ENCODE data around the gene NSUN3. TPM values are rescaled to one million over a fixed set of nuclear protein-coding genes. Genes with fewer than 3 reads are reported as not detected.
"Not testable (repeated sequence)": the region's sequence is repeated elsewhere in the genome, so short reads cannot be mapped to it uniquely, and the experiment has no call there.

NSUN3 gene
- total RNA-seq, 1 experiment from 2014 or later = 13.5 TPM

DNA sequence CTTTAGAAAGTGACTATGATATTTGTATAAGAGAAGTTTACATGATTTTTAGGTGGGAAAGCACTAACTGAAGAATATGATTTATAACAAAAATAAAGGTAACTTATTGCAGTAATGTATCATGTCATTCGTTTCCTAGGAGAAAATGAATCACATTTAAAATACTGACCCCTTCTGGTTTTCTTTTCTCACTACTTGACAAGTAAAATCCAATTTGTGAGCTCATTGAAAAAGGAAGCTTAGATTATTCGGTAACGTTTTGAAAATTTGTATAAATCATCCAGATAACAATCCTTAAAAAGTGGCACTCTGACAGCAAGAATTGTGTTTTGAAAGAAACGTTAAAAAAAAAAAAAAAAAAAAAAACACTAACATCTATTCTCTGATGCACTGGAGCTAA is 39.0 kb downstream of the NSUN3 start:
- in situ Hi-C loops (cut with HindIII; ENCODE audit: low pct_unique_long_range_greater_than_20kb, low sequenced_read_pairs) = no loop called here
- DNase-seq (ENCODE audit: low read depth, low spot score) = peak; percentile 51

DNA sequence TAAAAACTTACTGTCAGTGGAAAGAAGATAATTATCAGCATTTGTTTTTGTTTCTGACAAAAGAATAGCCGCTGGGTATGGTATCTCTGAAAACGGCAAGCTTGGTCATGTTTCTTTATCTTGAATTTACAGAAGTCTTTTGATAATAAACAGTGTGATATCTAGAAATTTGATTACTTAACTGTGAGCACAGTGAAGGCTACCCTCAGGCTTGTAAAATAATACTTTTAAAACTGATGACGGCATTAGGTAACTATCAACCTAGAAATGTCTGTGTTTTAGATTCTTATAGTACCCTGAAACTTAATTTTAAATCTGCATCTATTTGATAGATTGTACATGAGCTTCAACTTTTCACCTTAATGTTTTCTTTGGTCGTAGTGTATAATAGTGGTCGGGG is 43.4 kb downstream of the NSUN3 start:
- in situ Hi-C loops (cut with HindIII; ENCODE audit: low pct_unique_long_range_greater_than_20kb, low sequenced_read_pairs) = no loop called here
- DNase-seq (ENCODE audit: low read depth, low spot score) = no peak

DNA sequence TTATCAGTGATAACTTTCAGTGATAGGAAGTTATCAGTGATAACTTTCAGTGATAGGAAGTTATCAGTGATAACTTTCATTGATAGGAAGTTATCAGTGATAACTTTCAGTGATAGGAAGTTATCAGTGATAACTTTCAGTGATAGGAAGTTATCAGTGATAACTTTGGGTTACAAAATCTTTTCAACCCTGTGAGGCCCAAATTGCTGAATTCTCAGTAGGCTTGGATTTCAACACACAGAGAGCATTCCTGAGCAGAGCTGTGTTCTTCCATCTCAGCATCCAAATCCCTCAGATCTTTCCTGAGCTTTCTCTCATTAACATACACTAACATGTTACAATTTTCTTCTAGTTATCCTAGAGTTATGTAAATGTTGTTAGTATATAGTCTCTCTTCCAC is 47.4 kb downstream of the NSUN3 start:
- DNase-seq (ENCODE audit: low read depth, low spot score); in situ Hi-C loops (cut with HindIII; ENCODE audit: low pct_unique_long_range_greater_than_20kb, low sequenced_read_pairs): not testable (repeated sequence)

DNA sequence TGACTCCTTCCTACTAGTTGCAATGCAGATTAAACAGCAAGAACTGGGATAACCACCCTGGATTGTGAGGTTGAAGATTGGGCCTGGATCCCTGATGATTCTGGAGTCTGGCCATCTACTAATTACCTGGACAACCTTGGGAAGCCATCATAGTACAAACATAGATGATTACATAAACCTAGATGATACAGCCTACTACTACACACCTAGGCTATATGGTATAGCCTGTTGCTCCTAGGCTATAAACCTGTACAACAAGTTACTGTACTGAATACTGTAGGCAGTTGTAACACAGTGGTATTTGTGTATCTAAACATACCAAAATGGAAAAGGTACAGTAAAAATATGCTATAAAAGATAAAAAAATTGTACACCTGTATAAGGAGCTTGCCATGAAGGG is 48.0 kb downstream of the NSUN3 start:
- DNase-seq (ENCODE audit: low read depth, low spot score) = no peak

DNA sequence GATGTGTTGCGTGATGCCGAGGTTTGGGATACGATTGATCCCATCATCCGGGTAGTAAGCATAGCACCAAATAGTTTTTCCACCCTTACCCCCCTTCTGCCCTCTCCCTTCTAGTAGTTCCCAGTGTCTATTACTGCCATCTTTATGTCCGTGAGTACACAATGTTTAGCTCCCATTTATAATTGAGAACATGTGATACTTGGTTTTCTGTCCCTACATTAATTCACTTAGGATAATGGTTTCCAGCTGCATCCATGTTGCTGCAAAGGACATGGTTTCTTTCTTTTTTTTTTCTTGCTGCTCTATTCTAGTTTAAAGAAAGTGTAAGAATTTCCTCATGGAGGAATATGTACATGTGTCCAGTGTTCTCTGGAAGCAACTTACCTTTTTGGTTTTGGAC is 51.8 kb downstream of the NSUN3 start:
- in situ Hi-C loops (cut with HindIII; ENCODE audit: low pct_unique_long_range_greater_than_20kb, low sequenced_read_pairs) = no loop called here
- DNase-seq (ENCODE audit: low read depth, low spot score) = no peak

More for the DNA sequence above, 48.0 kb downstream of the NSUN3 start:
- in situ Hi-C loops (cut with HindIII; ENCODE audit: low pct_unique_long_range_greater_than_20kb, low sequenced_read_pairs) = no loop called here

DNA sequence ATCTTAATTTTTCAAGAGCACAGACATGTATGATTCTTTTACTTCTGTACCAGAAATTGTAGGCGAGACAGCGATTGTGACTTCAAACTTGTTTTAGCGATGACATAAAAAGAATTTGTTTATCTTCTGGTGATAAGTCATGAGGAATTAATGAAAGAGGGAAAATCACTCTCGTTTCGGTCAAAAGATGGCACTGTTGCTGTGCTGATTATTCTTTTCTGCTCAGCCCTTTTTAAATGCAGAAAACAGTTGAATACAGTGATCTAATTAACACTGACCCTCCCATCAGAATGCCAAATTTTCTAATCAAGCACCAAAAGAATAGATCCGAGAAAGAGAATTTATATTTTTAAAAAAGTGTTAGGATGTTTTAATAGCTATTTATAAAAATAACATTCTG is 52.6 kb downstream of the NSUN3 start:
- in situ Hi-C loops (cut with HindIII; ENCODE audit: low pct_unique_long_range_greater_than_20kb, low sequenced_read_pairs) = no loop called here
- DNase-seq (ENCODE audit: low read depth, low spot score) = peak; percentile 66

DNA sequence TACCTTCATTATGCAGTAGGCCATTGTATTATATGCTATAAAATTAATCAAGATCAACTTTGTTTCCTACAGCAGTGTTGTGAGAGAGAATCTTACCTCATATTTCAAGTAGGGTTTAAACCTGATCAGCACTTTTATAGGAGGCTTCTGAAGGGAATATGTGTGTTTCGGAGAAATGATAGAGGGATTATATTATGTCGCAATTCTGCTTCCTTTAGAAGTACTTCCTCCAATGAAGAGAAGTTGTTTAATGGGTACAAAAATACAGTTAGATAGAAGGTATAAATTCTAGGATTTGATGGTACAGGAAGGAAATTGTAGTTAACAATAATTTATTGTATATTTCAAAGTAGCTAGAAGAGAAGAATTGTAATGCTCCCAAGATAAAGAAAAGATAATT is 54.9 kb downstream of the NSUN3 start:
- in situ Hi-C loops (cut with HindIII; ENCODE audit: low pct_unique_long_range_greater_than_20kb, low sequenced_read_pairs) = no loop called here
- no peak for DNase-seq (ENCODE audit: low read depth, low spot score)

DNA sequence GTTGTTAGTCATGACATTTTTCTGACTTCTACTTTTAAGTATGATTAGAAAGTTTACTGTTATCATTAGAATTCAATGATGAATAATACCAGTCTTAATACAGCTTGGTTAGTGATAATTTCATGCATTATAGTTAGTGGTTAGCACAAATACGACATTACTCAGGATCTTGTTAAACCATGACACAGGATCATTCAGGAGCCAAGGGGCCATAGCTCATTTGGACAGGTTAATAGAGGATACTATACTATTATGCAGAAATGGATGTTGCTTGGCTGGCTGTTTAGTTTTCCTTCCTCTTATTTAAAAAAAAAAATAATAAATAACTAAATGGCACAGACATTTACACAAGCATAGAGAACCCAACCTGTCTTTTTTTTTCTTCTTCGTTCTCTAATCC is 55.5 kb downstream of the NSUN3 start:
- no peak for DNase-seq (ENCODE audit: low read depth, low spot score)
- in situ Hi-C loops (cut with HindIII; ENCODE audit: low pct_unique_long_range_greater_than_20kb, low sequenced_read_pairs) = no loop called here

DNA sequence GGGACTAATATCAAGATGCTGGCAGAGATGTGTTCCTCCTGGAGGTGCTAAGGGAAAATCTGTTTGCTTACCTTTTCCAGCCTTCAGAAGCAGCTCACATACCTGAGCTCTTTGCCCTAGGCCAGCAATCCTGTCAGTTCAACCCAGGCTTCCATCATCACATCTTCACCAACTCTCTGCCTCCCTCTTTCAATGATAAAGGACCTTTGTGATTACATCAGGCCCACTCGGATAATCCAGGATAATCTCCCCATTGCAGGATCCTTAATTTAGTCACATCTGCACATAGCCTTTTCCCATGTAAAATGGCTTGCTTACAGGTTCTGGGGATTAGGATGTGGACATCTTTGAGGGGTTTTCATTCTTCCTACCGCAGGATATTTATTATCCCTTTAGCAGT is 58.3 kb downstream of the NSUN3 start:
- in situ Hi-C loops (cut with HindIII; ENCODE audit: low pct_unique_long_range_greater_than_20kb, low sequenced_read_pairs) = no loop called here
- DNase-seq (ENCODE audit: low read depth, low spot score) = no peak

DNA sequence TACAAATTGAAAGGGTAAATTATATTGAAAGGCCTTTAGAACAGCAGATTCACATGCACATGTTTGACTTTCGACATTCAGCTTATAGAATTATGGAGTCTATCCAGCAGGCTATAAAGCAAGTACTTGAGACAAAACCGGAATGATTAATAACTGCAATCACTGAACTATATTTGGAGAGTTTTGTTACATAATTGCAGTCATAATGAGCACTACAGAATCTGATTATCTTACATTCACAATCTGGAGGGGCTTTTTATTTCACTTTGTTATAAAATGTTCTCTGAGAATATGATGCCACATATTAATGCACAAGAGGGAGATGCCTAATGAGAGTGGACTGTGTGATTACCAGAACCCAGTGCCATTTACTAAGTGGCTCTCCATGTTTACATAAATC is 64.3 kb downstream of the NSUN3 start:
- in situ Hi-C loops (cut with HindIII; ENCODE audit: low pct_unique_long_range_greater_than_20kb, low sequenced_read_pairs) = no loop called here
- no peak for DNase-seq (ENCODE audit: low read depth, low spot score)

DNA sequence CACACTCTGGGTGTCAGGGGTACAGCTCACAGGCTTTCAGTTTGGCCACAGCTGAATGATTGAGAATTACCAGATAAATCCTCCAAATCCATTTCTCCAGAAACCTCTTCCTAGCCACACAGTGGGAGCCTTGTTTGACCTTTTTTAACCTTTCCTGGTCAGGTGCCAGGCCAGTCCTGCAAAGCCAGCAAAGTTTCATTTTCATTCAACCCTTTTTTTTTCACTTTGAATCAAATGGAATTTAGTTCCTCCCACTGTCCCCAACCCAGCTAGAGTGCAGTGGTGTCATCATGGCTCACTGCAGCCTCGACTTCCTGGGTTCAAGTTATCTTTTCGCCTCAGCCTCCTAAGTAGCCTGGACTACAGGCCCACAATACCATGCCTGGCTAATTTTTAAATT is 67.8 kb downstream of the NSUN3 start:
- in situ Hi-C loops (cut with HindIII; ENCODE audit: low pct_unique_long_range_greater_than_20kb, low sequenced_read_pairs) = no loop called here
- DNase-seq (ENCODE audit: low read depth, low spot score) = no peak

DNA sequence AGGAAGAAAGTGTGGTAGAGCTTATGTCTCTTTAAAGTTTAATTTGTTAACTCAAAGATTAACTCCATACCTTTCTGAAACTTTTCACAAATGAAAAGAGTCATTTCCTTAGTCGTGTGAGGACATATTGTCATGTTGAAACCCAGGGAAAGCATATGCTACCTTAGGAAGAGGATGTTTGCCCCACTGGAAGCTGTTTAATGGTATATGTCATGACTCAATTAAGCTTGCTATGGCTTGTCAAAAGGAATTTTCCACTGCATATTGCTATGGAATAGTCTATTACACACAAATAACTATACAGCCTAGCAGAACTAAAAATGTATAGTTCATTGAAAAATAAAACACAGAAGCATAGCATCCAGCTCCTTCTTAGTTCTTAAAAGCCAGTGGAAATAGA is 69.9 kb downstream of the NSUN3 start:
- no peak for DNase-seq (ENCODE audit: low read depth, low spot score)
- in situ Hi-C loops (cut with HindIII; ENCODE audit: low pct_unique_long_range_greater_than_20kb, low sequenced_read_pairs) = no loop called here

DNA sequence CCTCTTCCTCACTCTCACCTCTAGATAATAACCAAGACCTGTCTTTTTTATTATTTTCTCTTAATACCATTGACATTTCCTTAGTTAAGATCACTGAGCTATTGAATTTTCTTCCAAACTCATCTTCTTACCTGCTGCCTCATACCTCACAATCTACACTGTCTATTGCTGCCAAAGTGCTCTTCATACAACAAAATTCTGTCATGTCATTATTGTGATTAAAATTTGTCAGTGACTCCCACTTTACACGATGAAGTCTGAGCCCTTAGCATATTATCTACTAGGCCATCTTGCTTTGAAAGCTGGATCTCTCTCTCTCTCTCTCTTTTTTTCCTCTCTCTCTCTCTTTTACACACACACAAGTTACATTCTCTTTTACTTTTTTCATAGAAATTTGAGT is 73.3 kb downstream of the NSUN3 start:
- no peak for DNase-seq (ENCODE audit: low read depth, low spot score)
- in situ Hi-C loops (cut with HindIII; ENCODE audit: low pct_unique_long_range_greater_than_20kb, low sequenced_read_pairs) = no loop called here

DNA sequence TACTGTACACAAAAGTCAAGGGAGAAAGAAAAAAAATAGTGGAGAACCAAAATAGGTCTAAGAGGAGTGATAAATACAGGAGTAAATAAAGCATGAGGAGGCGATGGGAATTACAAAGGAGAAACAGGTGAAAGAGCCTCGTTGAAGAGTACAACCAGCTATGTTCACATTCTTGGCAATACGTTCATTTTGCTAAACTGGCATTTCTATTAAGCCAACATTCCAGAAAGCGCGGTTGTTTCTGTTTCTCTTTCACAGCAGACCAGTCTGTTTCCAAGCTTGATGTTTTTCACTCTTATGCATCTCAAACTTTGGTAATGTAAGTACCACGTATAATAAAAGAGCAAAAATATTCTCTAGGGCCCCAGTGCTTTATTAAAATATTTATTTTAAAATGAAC is 74.5 kb downstream of the NSUN3 start:
- DNase-seq (ENCODE audit: low read depth, low spot score) = peak; percentile 14

DNA sequence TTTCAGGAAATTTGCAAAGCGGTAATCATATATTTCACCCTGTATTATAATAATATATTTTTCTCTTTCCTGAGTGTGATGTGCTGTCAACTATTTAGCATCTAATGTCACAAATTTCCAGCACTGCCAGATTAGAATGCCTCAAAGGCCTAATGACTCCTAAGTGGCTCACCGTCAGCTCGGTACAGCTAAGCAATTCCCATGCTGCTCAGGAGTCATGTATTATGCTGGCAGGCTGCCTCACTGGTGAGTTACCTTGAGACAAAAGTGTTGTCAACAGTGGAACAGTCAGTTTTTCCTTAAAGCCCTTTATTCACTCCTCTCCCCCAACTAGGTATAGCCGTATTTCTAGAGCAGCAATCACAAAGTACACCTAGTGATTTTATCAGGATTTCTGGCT is 83.6 kb downstream of the NSUN3 start:
- DNase-seq (ENCODE audit: low read depth, low spot score) = no peak
- in situ Hi-C loops (cut with HindIII; ENCODE audit: low pct_unique_long_range_greater_than_20kb, low sequenced_read_pairs) = no loop called here

More for the DNA sequence above, 74.5 kb downstream of the NSUN3 start:
- in situ Hi-C loops (cut with HindIII; ENCODE audit: low pct_unique_long_range_greater_than_20kb, low sequenced_read_pairs) = no loop called here

DNA sequence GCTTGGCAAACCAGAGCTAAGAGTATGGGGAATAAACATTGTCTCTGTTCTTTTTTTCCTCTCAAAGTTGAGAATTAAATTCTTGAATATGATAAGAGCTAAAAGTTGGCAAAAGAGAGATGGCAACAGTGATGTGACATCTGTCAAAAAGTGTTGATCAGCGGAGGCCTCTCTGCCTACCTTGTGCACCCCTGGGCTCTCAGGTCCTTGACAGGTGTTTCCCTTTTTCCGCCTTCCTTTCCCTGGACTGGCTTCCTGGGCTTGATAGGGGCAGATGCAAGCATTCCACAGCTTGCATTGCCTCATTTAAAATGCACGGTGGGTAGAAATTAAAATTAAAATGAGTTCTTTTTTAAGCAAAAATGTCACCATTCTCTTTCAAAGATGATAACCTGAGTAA is 84.2 kb downstream of the NSUN3 start:
- in situ Hi-C loops (cut with HindIII; ENCODE audit: low pct_unique_long_range_greater_than_20kb, low sequenced_read_pairs) = no loop called here
- no peak for DNase-seq (ENCODE audit: low read depth, low spot score)

DNA sequence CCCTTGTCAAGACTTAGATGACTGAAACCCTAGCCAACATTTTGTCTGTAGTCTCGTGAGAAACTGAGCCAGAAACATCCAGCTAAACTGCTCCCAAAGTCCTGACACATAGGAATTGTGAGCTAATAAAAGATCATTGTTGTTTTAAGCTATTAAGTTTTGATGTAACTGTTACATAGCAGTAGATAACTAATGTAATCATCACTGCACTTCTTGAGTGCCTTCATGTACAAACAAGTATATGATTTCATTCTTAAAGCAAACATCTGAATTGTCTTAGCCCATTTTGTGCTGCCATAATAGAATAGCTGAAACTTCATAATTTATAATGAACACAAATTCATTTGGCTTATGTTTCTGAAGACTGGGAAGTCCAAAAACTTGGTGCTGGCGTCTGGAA is 87.3 kb downstream of the NSUN3 start:
- in situ Hi-C loops (cut with HindIII; ENCODE audit: low pct_unique_long_range_greater_than_20kb, low sequenced_read_pairs) = no loop called here
- no peak for DNase-seq (ENCODE audit: low read depth, low spot score)

DNA sequence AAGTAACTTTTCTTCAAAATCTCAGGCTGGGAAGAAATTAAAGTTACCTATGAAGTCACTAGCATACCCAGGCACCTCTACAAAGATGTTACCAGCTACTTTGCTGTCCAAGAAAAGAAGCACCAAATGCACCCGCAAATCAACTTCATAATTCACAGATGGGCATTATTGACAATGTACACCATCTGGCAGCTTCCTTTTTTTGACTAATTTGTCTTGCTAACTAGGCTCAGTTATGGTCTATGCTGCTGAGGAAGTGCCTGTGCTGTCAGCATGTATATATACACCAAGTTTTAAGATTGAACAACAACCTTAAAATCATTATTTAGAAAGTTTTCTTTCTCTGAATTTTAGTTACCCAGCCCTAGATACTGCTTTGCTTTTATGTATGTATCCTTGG is 93.8 kb downstream of the NSUN3 start:
- no peak for DNase-seq (ENCODE audit: low read depth, low spot score)

DNA sequence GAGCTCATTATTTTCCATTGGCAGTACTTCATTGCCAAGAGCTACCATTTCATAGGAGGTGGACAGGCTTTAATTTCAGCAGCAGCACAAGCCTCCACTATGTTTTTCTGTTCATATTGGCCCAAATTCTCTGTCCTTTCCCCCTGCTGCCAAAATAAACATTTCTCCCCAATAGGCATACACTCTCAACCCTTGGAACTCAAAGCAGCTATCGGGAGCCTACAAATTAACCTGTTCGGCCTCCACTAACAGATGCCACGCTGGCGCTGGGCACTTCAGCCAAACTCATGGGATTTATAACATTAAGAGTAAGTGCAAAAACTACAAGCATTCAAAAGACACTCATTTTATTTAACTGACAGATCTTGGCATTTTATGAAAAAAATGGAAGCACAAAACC is 95.7 kb downstream of the NSUN3 start:
- in situ Hi-C loops (cut with HindIII; ENCODE audit: low pct_unique_long_range_greater_than_20kb, low sequenced_read_pairs) = no loop called here

More for the DNA sequence above, 93.8 kb downstream of the NSUN3 start:
- in situ Hi-C loops (cut with HindIII; ENCODE audit: low pct_unique_long_range_greater_than_20kb, low sequenced_read_pairs) = no loop called here

DNA sequence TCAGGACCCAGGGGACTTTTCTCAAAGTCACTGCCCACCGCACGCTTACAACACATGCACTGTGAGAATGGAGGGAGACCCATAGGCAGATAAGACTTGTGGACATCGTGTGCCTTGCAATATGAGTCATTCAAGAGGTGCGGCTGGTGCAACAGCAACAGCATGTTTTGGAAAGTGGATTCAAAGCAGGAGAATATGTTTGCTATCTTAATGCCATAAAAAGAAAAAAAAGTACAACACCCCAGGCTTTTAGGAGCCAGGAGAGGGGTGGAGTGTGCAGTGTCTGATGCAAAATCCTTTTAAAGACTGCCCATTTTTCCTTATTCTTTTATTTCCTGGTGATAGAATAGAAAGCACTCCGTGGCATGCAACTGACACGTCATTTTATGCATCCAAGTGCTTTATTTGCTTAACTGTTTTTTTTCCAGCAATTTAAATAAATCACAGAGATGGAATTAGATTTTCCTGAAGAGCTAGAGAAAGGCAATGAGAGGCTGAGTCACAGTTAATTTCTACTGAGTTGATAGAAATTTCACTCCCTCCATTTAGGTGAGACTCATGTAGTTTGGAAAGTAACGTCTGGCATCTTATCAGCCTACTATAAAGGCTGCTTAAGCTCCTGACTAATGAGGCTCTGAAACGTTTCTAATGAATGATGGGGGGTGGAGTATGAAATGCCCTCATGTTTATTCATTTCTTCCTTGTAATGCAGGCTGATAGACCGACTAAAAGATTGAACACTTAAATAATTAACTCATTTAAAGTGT is 96.4 kb downstream of the NSUN3 start:
- no peak for DNase-seq (ENCODE audit: low read depth, low spot score)
- in situ Hi-C loops (cut with HindIII; ENCODE audit: low pct_unique_long_range_greater_than_20kb, low sequenced_read_pairs) = no loop called here

More for the DNA sequence above, 95.7 kb downstream of the NSUN3 start:
- DNase-seq (ENCODE audit: low read depth, low spot score) = no peak
